Measurements from ENCODE around the gene GNG13. TPM values are rescaled to one million over a fixed set of nuclear protein-coding genes. Genes with fewer than 3 reads are reported as not detected.

The GNG13 gene
- total and polyA plus RNA-seq, 2 of the 4 experiments (the other 2 are of a cell fraction), result not detected

DNA sequence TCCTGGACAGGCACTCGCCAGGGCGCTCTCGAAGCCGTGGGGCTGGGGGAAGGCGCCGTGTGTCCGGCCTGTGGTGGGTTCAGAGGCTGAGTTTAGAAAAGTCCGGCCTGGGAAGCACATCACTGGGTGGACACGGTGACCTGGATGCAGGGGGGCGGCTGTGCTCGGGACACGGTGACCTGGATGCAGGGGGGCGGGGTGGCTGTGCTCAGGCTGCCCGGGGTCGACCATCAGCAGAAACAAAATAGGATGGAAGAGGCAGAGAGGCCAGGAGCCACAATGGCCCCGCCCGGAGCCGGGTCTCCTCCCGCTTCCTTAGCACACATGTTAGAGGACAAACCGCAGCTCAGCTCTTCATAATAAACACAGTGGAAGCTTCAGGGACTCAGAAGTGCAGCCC lies 43.2 kb upstream of the GNG13 start:
- no peak overlapping the region for H4K8ac ChIP-seq (ENCODE audit: low read depth in 2 of 2, low read length in 2 of 2)
- no peak overlapping the region for H3K23ac ChIP-seq (ENCODE audit: low read depth, low read length)
- no peaks in the 10 kb centered on the region for H4K20me1 ChIP-seq (ENCODE audit: insufficient read depth, low read length)
- ChIA-PET CTCF (no interaction called here), POLR2A (ENCODE audit: unreplicated experiment) (interaction anchor here (0.5 kb wide), 1 partner anchor 8 kb away, joined by 6 read pairs; no protein-coding TSS in a partner anchor)
- no peak overlapping the region for H4K91ac ChIP-seq (ENCODE audit: insufficient read depth, low read depth, low read length)
- no peaks in the 10 kb centered on the region; the same call in 1 of the 2 replicates for H3K27me3 ChIP-seq (ENCODE audit: control insufficient read depth, insufficient read depth, low read length)
- no peaks in the 10 kb centered on the region for H3K9me1 ChIP-seq (ENCODE audit: insufficient read depth, low read length)
- no peak overlapping the region for H3K14ac ChIP-seq (replicated peaks; ENCODE audit: low read depth, low read length)
- no peak for ATAC-seq (ENCODE audit: low read depth)
- no peak overlapping the region for H2BK120ac ChIP-seq (ENCODE audit: low read depth, low read length)
- no peak overlapping the region for H3K9ac ChIP-seq (ENCODE audit: low read depth, low read length)
- no TSS peak for BruUV-seq (replicated peaks)
- no peak overlapping the region for H2BK20ac ChIP-seq (ENCODE audit: low read depth, low read length)
- no peak overlapping the region for H3K4me3 ChIP-seq (ENCODE audit: insufficient read depth, low read depth, low read length)
- 93% methylated on average over 6 of the region's 20 CpGs; no CpG with 5 or more reads in 1 of the 2 experiments for WGBS, 2 experiments (ENCODE audit: extremely low coverage in 2 of 2, insufficient read length in 1 of 2)
- H2BK5ac ChIP-seq (ENCODE audit: low read depth, low read length, poor library complexity, severe bottlenecking), result no peak overlapping the region
- no peak overlapping the region for H2AFZ ChIP-seq (replicated peaks; ENCODE audit: low read length, poor library complexity)
- no peak overlapping the region for H3K56ac ChIP-seq (ENCODE audit: extremely low read depth, insufficient read depth, low read length)
- H3K18ac ChIP-seq (ENCODE audit: low read depth, low read length), result no peak overlapping the region
- no peak overlapping the region for H2AK9ac ChIP-seq (replicated peaks; ENCODE audit: low read depth, low read length, poor library complexity)
- H3K4me1 ChIP-seq (ENCODE audit: control insufficient read depth, insufficient read depth, low read length), result no peaks in the 10 kb centered on the region
- H2AK5ac ChIP-seq (ENCODE audit: low read depth, low read length), result no peak overlapping the region
- peaks cover 17% of the 10 kb centered on the region for H3K9me3 ChIP-seq (ENCODE audit: control insufficient read depth, insufficient read depth, low read length)
- dilution Hi-C loops (cut with HindIII; ENCODE audit: low sequenced_read_pairs, unreplicated experiment), result no loop called here
- in situ Hi-C loops (cut with MboI; ENCODE audit: low sequenced_read_pairs), result no loop called here
- TF ChIP-seq RCOR1 (IDR thresholded peaks at IDR 0.05; ENCODE audit: insufficient replicate concordance, low read length), result no peak
- TF ChIP-seq POLR2A (IDR thresholded peaks at IDR 0.05; ENCODE audit: low read depth, low read length), result no peak
- TF ChIP-seq MAZ (IDR thresholded peaks at IDR 0.05; ENCODE audit: borderline replicate concordance, low read depth, low read length), result no peak
- TF ChIP-seq, protein P1, sequence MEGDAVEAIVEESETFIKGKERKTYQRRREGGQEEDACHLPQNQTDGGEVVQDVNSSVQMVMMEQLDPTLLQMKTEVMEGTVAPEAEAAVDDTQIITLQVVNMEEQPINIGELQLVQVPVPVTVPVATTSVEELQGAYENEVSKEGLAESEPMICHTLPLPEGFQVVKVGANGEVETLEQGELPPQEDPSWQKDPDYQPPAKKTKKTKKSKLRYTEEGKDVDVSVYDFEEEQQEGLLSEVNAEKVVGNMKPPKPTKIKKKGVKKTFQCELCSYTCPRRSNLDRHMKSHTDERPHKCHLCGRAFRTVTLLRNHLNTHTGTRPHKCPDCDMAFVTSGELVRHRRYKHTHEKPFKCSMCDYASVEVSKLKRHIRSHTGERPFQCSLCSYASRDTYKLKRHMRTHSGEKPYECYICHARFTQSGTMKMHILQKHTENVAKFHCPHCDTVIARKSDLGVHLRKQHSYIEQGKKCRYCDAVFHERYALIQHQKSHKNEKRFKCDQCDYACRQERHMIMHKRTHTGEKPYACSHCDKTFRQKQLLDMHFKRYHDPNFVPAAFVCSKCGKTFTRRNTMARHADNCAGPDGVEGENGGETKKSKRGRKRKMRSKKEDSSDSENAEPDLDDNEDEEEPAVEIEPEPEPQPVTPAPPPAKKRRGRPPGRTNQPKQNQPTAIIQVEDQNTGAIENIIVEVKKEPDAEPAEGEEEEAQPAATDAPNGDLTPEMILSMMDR (conservative IDR thresholded peaks at IDR 0.05; ENCODE audit: low read depth, low read length), result no peak
- no peak for TF ChIP-seq MAFK (IDR thresholded peaks at IDR 0.05; ENCODE audit: low read depth, low read length)
- no peak for TF ChIP-seq CHD1 (IDR thresholded peaks at IDR 0.05; ENCODE audit: low read depth, low read length)
- no peak for TF ChIP-seq MXI1 (IDR thresholded peaks at IDR 0.05; ENCODE audit: borderline replicate concordance, low read depth, low read length)
- TF ChIP-seq, protein P2, sequence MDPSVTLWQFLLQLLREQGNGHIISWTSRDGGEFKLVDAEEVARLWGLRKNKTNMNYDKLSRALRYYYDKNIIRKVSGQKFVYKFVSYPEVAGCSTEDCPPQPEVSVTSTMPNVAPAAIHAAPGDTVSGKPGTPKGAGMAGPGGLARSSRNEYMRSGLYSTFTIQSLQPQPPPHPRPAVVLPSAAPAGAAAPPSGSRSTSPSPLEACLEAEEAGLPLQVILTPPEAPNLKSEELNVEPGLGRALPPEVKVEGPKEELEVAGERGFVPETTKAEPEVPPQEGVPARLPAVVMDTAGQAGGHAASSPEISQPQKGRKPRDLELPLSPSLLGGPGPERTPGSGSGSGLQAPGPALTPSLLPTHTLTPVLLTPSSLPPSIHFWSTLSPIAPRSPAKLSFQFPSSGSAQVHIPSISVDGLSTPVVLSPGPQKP (IDR thresholded peaks at IDR 0.05; ENCODE audit: borderline replicate concordance, low read depth, low read length), result no peak
- TF ChIP-seq CEBPB (IDR thresholded peaks at IDR 0.05; ENCODE audit: low read depth, low read length), result no peak
- TF ChIP-seq FOS (IDR thresholded peaks at IDR 0.05; ENCODE audit: low read depth, low read length), result no peak
- no peak overlapping the region for H3K4ac ChIP-seq (ENCODE audit: low read depth, low read length)
- H3K36me3 ChIP-seq (ENCODE audit: control insufficient read depth, insufficient read depth, low read length), result no peaks in the 10 kb centered on the region
- no peak overlapping the region for H3K27ac ChIP-seq (ENCODE audit: insufficient read depth, low read length)
- H3K79me1 ChIP-seq (ENCODE audit: low read depth in 1 of 2, low read length in 2 of 2), result no peaks in the 10 kb centered on the region
- H2BK15ac ChIP-seq (ENCODE audit: low read depth, low read length), result no peak overlapping the region
- intact Hi-C loops (cut with micrococcal nuclease), result no loop called here
- no peak overlapping the region for H3K4me2 ChIP-seq (ENCODE audit: low read depth, low read length)
- no peak overlapping the region for H4K5ac ChIP-seq (ENCODE audit: low read depth, low read length)
- DNase-seq, result no peak

All from IMR-90 (cell line).